HG03575 (cell line): ENCODE data around the gene TBC1D16.
"Not testable (repeated sequence)": the region's sequence is repeated elsewhere in the genome, so short reads cannot be mapped to it uniquely, and the experiment has no call there.

Source experiments
- ATAC-seq: cut with Tn5 transposase; IDR thresholded peaks from one replicate; pipeline ENCODE4 v1.9.1; 2021; ENCODE audit not compliant: unreplicated experiment, insufficient number of reproducible peaks, low FRiP score; ENCODE audit errors: extremely low read depth

Gene TBC1D16

DNA sequence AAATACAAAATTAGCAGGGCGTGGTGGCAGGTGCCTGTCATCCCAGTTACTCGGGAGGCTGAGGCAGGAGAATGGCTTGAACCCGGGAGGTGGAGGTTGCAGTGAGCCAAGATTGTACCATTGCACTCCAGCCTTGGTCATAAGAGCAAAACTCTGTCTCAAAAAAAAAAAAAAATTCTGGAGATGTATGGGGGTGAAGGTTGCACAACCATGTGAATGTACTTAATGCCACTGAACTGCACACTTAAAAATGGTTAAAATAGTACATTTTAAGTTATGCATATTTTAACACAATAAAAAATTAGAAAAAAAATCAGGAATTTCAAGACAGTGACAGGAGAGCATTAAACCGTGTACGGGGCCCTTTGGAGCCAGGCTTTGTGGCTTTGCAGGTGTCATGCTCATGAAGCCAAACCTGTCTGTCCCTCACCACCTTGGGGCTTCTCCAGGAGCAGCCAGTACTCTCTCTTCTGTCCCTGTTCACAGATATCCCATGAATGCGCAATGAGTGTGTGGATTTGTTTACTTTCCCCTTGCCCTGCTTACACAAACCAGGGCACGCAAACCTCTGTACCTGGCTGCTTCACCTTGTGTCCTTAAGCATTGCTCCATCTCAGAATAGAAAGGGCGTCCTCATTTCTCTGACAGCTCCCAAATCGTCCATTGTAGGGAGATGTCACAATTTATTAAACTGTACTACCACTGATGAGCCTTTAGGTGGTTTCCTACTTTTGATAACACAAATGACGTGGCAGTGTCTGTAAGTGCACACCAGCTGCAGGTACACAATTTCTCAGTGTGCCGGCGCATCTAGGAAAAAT is 138.2 kb downstream of the TBC1D16 start:
- no peak for ATAC-seq

DNA sequence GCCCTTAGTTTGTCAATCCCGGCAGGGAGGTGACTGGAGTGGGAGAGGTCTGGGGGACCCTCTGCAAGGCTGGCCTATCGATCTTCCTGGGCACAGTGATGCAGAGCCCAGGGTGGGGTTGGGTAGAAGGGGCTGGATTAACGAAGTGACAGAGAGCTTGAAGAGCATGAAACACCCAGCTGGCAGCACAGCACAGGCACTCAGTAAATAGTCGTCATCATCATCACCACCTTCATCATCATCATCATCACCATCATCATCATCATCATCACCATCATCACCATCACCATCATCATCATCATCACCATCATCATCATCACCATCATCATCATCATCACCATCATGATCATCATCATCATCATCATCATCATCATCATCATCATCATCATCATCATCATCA is 142.2 kb downstream of the TBC1D16 start:
- ATAC-seq = not testable (repeated sequence)

DNA sequence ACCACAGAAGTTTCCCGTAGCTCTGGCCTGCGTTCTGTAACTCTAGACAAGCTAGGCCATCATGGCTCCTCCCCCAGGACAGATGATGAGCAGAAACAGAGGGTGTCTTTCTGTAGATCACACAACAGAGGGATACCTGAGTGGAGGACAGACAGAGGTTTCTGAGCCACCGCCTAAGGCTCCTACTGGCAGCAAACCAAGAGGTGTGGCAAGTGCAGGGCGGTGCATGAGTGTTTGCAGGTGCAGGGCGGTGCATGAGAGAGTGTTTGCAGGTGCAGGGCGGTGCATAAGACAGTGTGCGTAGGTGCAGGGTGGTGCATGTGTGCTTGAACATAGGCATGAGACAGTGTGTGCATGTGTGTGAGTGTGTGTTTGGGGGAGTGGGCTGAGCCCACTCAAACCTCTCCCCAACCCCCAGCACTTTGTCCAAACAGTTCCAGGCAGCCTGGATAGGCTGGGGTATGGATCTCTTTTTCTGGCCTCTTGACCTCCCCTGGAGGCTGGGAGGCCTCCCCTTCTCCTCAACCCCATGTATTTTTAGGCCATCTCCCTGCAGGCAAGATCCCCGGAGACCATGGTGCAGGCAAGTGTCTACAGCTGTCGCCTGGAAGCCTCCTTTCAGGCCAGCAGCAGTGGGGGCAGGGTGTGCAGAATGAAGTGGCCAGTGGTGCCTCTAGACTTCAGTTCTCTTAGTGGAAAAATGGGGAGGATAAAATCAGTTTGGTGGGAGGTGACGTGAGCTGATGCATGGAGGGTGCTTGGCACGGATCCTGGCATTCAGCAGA is 143.0 kb downstream of the TBC1D16 start:
- no peak for ATAC-seq

DNA sequence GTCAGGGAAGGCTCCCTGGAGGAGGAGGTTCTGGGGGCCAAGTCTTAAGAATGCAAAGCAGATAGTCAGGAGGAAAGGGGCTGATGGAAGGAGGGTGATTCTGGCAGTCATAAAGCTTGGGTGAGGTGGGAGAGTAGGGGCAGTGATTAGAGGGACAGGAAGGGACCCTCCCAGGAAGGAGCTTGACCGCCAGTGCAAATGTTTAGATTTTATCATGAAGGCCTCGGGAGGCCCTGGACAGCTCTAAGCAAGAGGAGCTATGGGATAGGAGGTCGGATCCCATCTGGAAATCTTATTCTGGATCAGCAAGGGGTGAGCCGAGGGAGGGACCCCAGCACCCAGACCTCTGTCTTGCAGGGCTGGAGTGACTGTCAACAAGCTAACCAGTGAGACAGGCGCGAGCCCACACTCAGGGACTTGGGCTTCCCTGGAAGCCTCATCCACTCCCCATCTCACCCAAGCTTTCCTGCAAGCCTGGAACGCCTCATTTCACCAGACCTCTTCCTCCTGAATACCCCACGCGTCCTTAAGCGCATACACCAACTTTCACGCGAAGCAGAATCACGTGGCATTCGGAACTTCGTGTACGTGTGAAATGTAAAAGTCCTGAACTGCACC is 144.4 kb downstream of the TBC1D16 start:
- ATAC-seq = no peak

DNA sequence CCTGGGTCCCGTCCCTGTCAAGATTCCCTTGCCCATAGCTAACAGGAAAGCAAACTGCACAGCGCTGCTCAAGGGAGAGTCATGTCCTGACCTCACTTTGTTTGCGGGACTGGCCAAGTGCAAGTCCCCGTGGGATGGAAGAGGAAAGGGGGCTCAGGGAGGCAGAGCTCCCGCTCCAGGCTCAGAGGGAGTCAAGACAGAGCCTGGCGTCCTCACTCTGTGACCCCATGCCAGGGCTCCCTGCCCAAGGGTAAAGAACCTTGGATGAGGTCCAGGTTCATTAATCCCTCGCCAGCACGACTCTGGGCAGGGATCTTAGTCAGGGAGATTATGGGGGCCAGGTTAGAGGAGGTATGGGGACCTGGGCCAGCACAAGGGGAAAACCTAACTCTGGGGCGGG is 145.0 kb downstream of the TBC1D16 start:
- ATAC-seq = no peak

DNA sequence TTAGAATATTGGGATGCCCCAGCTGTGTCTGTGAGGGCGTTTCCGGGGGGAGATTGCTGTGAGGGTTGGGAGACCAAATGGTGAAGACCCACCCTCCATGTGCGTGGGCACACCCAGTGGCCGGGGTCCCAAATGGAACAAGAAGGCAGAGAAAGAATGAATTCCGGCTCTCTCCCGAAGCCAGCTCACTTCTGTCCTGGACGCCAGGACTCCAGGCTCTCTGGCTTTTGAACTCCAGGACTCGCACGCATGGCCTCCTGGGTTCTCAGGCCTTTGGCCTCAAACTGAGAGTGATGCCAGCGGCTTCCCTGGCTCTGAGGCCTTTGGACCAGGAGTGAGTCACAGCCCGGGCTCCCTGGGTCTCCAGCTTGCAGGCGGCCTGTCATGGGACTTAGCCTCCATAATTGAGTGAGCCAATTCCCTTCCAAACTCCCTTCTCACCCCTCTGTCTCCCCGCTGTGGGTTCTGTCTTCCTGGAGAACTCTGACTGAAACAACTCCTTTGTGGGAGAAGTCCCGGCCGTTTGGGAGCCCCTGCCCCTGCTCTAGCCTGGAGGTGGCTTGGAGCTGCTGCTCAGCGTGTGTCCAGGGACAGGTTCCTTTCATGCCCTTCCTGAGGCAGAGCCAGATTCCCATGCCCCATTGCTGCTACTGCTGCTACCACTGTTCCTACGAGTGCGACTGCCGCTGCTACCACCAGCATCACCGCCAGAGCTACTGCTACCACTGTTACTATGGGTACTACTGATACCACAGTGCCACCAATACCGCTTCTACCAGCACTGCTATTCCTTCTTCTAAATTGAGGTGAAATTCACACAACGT is 146.6 kb downstream of the TBC1D16 start:
- ATAC-seq = no peak

DNA sequence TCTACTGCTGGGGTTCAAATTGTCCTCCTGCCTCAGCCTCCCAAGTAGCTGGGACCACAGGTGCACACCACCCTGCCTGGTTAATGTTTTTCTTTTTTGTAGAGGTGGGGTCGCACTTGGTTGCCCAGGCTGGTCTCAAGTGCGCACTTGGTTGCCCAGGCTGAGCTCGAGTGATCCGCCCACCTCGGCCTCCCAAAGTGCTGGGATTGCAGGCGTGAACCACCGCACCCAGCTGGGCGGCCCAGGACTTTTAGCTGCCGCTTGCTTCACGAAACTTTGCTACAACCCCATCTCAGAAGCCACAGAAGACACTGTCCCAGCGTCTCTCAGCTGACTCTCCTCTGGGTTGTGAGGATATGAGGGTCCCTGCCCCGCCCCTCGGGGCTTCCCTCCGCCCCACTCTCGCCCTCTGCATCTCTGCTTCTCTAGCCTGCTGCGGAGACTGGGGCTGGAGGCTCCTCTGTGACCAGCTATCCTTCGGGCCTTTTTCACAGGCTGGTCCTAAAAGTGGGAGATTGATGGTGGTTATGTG is 147.6 kb downstream of the TBC1D16 start:
- no peak for ATAC-seq

DNA sequence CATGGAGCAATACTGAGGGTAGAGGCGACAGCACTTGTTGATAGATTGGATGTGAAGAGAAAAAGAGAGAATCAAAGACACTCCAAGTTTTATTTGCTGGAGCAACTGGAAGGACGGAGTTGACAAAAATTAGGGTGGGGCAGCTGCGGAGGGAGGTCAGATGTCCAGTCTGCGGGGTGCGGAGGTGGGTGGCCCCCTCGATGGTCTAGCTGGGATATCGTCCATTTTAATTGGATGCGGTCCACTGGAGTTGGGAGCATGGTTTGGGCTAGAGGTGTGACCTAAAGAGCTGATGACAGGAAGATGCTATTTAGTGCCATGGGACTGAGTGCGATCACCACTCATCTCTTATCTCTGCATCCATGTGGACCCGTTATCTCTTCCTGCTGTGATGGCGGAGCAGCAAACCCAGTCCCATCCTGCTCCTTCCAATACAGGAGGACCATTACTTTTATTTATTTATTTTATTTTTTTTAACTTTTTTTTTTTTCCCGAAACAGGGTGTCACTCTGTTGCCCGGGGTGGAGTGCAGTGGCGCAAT is 148.2 kb downstream of the TBC1D16 start:
- ATAC-seq = no peak

DNA sequence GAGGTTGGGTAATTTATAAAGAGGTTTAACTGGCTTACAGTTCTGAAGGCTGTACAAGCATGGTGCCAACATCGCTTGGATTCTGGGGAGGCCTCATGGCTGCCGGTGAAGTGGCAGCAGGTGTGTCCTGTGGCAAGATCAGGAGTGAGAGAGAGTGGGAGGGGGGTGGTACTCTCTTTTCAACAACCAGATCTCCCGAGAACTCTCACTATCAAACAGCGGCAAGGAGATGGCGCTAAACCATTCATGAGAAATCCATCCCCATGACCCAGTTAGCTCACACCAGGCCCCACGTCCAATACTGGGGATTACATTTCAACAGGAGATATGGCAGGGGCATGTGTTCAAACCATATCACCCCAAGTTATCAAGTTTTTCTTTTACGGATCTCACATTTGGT is 152.5 kb downstream of the TBC1D16 start:
- no peak for ATAC-seq
